ENCODE results near the gene NUDT3. TPM values are rescaled to one million over a fixed set of nuclear protein-coding genes. Genes with fewer than 3 reads are reported as not detected.
"Not testable (repeated sequence)": the region's sequence is repeated elsewhere in the genome, so short reads cannot be mapped to it uniquely, and the experiment has no call there.

NUDT3 gene
- total RNA-seq, 1 experiment from 2014 or later: 26.1 TPM

DNA sequence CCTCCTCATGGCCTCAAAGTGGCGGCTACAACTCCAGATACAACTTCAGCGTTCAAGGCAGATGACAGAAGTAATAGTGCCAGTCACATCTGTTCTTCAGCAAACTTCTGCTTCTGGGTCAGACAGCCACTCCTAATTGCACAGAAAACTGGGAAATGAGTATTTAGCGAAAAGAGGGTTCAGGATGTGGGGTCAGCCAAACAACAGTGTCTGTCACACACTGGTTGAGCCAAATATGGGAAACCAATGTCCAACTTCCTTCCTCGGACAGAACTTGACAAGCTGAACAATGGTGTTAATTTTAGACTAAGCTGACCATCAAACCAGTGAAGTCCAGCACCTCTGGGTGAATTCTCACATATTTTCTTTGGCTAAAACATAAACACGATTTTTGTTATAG is 22.1 kb downstream of the NUDT3 start:
- DNase-seq (ENCODE audit: low read depth): no peak

DNA sequence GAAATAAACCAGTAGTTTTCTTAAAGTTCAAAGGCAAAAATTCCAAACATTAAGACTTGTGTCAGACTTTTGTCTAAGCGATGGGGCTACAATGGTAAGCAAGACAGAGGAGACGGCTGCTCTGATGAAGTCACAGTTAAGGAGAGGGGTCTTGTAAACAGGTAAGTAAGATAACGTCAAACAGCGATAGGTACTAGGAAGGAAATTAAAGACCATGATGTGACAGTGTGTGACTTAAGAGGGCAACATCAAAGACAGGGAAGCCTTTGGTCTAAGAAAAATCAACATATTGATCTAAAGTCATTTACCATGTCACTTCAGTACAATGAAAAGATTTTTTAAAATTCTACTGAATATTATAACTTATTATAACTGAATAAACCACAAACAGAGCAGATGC is 23.1 kb downstream of the NUDT3 start:
- no peak for DNase-seq (ENCODE audit: low read depth)

DNA sequence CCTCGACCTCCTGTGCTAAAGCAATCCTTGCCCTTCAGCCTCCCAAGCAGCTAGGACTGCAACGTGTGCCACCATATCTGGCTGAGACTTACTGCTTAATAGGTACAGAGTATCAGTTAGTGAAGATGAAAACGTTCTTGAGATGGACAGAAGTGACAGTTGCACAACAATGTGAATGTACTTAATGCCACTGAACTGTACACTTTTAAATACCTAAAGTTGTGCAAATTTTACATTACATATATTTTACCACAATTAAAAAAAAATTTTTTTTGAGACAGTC is 25.9 kb downstream of the NUDT3 start:
- DNase-seq (ENCODE audit: low read depth): no peak

- DNase-seq (ENCODE audit: low read depth): peak; percentile 71
Measured at GRCh38 chr6:34365781-34366638, 26.5 kb downstream of the NUDT3 start.

DNA sequence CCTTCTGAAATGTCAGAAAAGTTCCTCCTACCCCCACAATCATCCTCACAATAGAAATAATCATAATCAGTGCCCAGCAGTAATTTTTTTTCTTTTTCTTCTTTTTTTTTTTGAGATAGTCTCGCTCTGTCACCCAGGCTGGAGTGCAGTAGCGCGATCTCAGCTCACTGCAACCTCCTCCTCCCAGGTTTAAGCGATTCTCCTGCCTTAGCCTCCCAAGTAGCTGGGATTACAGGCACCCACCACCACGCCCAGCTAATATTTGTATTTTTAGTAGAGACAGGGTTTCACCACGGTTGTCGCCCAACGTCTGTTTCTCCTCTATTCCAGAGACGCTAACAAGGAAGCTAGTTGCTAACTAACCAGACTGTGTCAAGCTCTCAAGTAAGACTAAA is 28.8 kb downstream of the NUDT3 start:
- not testable (repeated sequence) for DNase-seq (ENCODE audit: low read depth)

DNA sequence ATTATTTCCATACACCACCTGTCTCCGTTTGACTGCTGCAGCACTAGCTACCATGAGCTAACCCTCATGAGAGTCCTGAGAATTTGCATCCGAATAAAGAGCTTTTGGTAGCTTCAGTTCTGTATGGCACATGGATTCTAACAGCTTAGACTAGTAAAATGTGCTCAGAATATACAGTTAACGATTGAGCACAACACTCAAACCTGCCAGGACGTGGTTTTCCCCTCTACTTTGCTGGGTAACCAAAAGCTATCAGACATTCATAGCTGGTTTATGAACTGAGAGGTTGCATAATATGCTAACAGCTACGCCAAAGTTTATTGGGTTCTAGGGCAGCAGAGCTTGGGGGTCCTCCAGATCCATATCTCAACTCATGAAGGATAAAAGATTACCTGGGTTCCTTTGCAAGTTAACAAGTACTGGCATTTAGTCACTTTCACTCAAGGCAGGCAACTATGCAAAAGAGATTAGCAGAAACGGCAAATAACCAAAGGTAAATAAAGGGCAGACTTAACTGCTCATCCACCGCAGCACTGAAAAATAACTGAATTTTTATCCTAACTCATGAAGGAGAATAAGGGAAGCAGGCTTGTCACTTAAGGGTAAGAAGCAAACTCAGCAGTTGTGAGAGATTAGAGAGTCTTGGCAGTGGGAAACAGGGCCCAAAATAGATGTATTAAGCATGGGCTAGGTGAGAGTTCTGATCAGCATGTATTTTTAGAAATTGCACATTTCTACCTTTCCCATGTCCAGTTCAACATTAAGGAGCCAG is 29.4 kb downstream of the NUDT3 start:
- DNase-seq (ENCODE audit: low read depth): no peak

- no peak for DNase-seq (ENCODE audit: low read depth)
Measured at GRCh38 chr6:34362176-34362575, 30.3 kb downstream of the NUDT3 start.

- DNase-seq (ENCODE audit: low read depth): peak; percentile 58
Measured at GRCh38 chr6:34360556-34360955, 31.9 kb downstream of the NUDT3 start.

DNA sequence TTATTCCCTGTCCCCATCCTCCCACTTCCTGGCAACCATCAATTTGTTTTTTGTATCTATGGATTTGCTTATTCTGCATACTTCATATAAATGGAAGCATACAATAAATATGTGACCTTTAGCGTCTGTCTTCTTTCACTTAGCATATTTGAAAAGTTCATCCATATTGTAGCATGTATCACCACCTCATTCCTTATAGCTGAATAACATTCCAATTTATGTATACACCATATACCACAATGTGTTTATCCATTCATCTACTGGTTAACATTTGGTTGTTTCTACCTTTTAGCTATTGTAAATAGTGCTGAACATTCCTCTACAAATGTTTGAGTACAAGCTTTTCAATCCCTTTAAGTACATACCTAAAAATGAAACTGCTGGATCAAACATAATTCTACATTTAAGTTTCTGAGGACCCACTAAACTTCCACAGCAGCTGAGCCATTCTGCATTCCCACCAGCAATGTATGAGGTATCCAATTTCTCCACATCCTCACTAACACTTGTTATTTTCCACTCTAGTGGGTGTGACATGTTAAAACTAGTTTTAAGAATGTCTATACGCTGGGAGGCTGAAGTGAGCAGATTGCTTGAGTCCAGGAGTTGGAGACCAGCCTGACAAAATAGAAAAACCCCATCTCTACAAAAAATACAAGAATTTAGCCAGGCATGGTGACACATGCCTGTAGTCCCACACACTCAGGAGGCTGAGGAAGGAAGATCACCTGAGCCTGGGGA is 32.9 kb downstream of the NUDT3 start:
- peak; percentile 48 for DNase-seq (ENCODE audit: low read depth)

DNA sequence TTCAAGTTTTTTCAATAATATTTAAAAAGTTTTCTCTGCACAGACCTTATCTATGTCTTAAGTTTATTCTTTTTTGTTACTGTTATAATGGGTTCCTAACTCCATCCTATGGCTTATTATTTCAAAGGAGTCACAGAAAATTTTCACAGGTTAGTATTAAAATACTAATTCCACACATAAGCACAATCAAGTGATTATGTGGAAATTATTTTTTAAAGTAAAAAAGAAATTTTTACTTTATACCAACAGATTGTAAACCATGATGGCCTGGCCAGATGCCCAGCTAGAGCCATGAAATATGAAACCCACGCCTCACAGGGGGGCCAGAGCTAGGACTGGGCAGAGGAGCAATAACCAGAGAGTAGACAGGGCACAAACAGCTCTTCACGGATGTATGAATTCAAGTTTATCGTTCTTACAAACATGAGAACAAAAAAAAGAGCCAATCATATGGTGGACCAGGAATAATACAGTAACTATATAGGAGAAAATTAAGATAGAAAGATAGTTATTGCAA is 34.0 kb downstream of the NUDT3 start:
- DNase-seq (ENCODE audit: low read depth): peak; percentile 65

DNA sequence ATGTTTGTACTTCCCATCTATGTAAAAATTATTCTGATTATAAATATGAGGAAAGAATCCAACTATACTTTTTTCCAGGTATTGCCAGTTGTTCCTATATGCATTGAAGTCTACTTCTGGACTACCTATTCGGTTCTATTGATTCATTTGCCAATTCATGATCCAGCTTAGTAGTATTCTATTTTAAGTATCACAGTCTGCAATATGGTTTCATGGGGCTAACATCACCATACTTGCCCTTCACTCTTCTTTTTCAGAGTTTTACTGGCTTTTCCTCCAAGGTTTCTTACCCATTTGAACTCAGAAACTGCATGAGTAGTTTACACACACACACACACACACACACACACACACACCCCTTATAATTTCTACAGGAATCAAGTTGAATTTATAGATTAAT is 34.5 kb downstream of the NUDT3 start:
- no peak for DNase-seq (ENCODE audit: low read depth)

- no peak for DNase-seq (ENCODE audit: low read depth)
Measured at GRCh38 chr6:34355889-34356288, 36.6 kb downstream of the NUDT3 start.

- not testable (repeated sequence) for DNase-seq (ENCODE audit: low read depth)
Measured at GRCh38 chr6:34354230-34354629, 38.2 kb downstream of the NUDT3 start.

GRCh38 chr6:34353530-34353929 is 38.9 kb downstream of the NUDT3 start:
- DNase-seq (ENCODE audit: low read depth): not testable (repeated sequence)

DNA sequence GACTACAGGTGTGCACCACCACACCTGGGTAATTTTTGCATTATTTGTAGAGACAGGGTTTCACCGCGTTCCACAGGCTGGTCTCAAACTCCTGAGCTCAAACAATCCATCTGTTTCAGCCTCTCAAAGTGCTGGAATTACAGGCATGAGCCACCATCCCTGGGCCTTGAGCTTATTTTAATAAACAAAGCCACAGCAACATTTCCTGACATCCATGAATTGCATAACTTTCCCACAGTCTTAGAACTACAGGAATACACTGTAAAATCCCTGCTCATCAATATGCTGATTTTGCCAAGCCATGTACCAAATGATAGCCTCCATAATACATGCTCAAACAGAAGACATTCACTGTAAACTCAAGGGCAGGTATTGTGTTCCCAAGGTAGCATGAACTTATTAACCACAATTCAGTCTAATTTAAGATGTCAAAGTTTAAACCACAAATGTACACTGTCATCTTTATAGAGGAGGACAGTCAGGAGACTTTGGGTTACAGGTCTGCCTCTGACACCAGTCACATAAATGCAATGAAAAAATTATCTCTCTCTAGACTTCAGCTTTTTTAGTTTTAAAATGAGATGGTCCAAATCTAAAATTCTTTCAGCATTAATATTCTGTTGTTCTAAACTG is 40.0 kb downstream of the NUDT3 start:
- DNase-seq (ENCODE audit: low read depth): peak; percentile 50

- DNase-seq (ENCODE audit: low read depth): no peak
Measured at GRCh38 chr6:34350934-34351217, 41.6 kb downstream of the NUDT3 start.

- DNase-seq (ENCODE audit: low read depth): peak; percentile 64
Measured at GRCh38 chr6:34350137-34350933, 42.1 kb downstream of the NUDT3 start.

- DNase-seq (ENCODE audit: low read depth): peak; percentile 26
Measured at GRCh38 chr6:34349211-34349610, 43.3 kb downstream of the NUDT3 start.

DNA sequence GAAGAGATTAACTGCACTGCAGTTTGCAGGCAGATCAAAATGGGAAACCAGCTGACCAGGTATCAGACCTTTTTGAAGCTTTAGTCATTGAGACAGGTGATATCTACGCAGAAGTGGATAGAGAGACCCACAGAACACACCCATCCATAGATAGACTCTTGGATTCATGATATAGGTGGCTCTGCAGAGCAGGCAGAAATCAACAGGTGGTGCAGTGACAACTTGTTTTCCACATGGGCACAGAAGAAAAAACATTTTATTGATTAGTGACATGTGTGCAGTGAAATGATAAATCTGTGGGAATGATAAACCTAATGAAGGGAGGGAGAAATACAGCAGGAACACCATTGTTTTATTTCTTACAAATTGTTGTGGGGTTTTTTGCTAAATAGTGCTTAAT is 45.2 kb downstream of the NUDT3 start:
- no peak for DNase-seq (ENCODE audit: low read depth)

DNA sequence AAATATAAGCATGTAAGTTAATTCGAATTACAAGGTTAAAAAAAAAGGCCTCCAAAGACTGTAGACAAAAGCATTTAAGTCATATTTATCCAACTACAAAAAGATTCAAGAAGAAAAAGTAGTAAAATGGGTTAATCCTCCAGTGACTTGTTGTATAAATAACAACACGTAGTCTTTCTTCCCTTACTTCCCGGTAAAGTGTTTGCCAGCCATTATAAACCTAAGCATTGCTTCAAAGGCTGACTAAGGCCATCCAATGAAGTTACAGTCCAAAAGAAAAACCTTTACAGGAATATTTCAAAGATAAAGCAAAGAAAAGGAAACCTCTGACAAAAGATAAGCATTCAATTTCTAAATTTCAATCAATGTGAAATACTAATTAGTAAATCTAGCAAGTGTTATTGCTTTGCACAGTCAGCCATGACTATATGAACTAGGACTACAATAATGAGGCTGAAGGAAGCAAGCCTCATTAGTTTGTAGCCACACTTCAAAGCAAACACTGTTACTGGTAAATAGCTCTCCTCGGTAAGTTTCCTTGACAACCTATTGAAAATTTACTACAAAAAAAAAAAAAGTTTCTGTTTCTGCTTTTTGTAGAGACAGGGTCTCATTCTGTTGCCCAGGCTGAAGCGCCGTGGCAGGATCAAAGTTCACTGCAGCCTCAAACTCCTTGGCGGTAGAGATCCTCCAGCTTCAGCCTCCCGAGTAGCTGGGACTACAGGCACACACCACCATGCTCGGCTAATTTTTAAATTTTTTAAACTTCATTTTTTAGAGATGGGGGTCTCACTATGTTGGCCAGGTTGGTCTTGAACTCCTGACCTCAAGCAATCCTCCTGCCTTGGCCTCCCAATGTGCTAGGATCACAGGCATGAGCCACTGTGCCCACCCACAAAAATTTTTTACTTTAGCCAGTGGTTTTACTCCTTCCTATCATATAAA is 46.0 kb downstream of the NUDT3 start:
- no peak for DNase-seq (ENCODE audit: low read depth)

All from LHCN-M2 (cell line).